ENCODE results near the gene NAGK.
A peak's percentile ranks its signal among the peaks of the same experiment; 100 is the strongest.

The NAGK gene

DNA sequence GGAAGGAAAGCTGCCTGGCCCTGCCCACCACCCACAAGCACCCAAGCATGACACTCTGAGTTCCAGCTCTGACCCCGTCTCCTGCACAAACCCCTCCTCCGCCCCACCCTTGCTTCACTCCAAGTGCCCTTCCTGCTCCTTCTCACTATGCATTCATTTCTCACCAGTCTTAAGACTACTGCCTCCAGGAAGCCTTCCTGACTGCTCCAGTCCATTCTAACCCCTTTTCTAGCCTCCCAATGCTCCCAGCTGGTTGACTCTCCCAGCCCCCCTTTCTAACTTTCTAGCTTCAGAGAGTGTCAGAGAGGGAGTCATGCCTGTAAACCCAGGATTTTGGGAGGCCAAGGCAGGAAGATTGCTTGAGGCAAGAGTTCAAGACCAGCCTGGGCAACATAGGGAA lies 8.2 kb upstream of the NAGK start:
- Histone ChIP-seq H3K79me1 (ENCODE audit: low read length) (peaks cover 4% of the 10 kb centered on the region), H2BK12ac (ENCODE audit: low read length) (no peak overlapping the region), H3K79me2 (ENCODE audit: control insufficient read depth, insufficient read depth, low read length, poor library complexity) (no peaks in the 10 kb centered on the region), H3K36me3 (ENCODE audit: control insufficient read depth in 1 of 2, insufficient read depth in 2 of 2, low read length in 2 of 2) (no peaks in the 10 kb centered on the region), H2AK5ac (ENCODE audit: low read length) (no peak overlapping the region), H3K23ac (ENCODE audit: low read length) (no peak overlapping the region), H4K8ac (ENCODE audit: low read depth, low read length) (no peak overlapping the region), H4K12ac (ENCODE audit: low read depth, low read length) (no peak overlapping the region), H3K4me1 (ENCODE audit: control insufficient read depth in 1 of 2, insufficient read depth in 2 of 2, low read length in 2 of 2) (peaks cover 3 to 8% of the 10 kb centered on the region in 2 experiments), H2BK120ac (ENCODE audit: insufficient read depth, low read length, poor library complexity) (no peak overlapping the region), H3K14ac (ENCODE audit: low read length) (no peak overlapping the region), H3K18ac (ENCODE audit: low read length) (no peak overlapping the region), H3K9ac (ENCODE audit: low read length) (no peak overlapping the region), H3K9me3 (ENCODE audit: insufficient read depth, low read depth, low read length) (no peaks in the 10 kb centered on the region), H4K91ac (ENCODE audit: low read depth, low read length) (no peak overlapping the region), H3K4me2 (ENCODE audit: low read length) (no peak overlapping the region), H3K4ac (ENCODE audit: low read depth, low read length) (no peak overlapping the region), H3K27ac (ENCODE audit: low read depth, low read length) (no peak overlapping the region), H2BK5ac (ENCODE audit: low read depth, low read length, poor library complexity) (no peak overlapping the region), H3K4me3 (ENCODE audit: low read depth, low read length) (no peak overlapping the region), H2AFZ (ENCODE audit: insufficient read depth, low read length, poor library complexity) (no peak overlapping the region), H3K27me3 (ENCODE audit: insufficient read depth, low read length) (no peaks in the 10 kb centered on the region)
- DNase-seq: no peak
- no CpG with 5 or more reads among the region's 2 CpGs for WGBS (ENCODE audit: extremely low coverage, insufficient coverage, insufficient read length)

DNA sequence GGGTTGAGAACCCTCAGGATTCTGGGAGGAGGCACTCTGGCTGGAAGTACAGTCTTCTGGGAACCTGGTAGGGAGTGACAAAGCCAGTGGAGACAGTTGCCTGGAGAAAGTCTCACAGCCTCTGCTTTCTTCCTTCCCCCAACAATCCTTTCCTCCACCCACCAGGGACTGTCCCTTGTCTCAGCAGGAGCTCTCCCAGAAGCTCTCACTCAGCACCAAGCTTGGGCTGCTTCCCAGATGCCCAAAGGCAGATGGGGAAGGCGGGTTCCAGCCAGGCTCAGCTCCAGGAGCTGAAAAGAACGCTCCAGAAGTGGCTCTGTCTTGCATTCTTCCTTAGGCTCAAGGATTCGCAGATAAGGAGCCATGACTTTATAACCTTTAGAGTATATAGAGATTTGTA lies 7.6 kb upstream of the NAGK start:
- peaks cover 4% of the 10 kb centered on the region for H3K79me1 ChIP-seq (ENCODE audit: low read length)
- H3K23ac ChIP-seq (ENCODE audit: low read length): no peak overlapping the region
- no peaks in the 10 kb centered on the region for H3K79me2 ChIP-seq (ENCODE audit: control insufficient read depth, insufficient read depth, low read length, poor library complexity)
- no peak overlapping the region for H2BK120ac ChIP-seq (ENCODE audit: insufficient read depth, low read length, poor library complexity)
- no peak overlapping the region for H3K18ac ChIP-seq (ENCODE audit: low read length)
- no peak overlapping the region for H3K27ac ChIP-seq (ENCODE audit: low read depth, low read length)
- no peak overlapping the region for H3K9ac ChIP-seq (ENCODE audit: low read length)
- H3K4ac ChIP-seq (ENCODE audit: low read depth, low read length): no peak overlapping the region
- WGBS (ENCODE audit: extremely low coverage, insufficient coverage, insufficient read length): no CpG with 5 or more reads among the region's 3 CpGs
- no peak overlapping the region for H2BK12ac ChIP-seq (ENCODE audit: low read length)
- DNase-seq: peak in 1 of 2 donors; percentile 53
- no peak overlapping the region for H2BK5ac ChIP-seq (ENCODE audit: low read depth, low read length, poor library complexity)
- no peaks in the 10 kb centered on the region for H3K36me3 ChIP-seq (ENCODE audit: control insufficient read depth in 1 of 2, insufficient read depth in 2 of 2, low read length in 2 of 2)
- H3K27me3 ChIP-seq (ENCODE audit: insufficient read depth, low read length): no peaks in the 10 kb centered on the region
- H4K8ac ChIP-seq (ENCODE audit: low read depth, low read length): no peak overlapping the region
- no peak overlapping the region for H3K14ac ChIP-seq (ENCODE audit: low read length)
- H4K91ac ChIP-seq (ENCODE audit: low read depth, low read length): no peak overlapping the region
- H3K4me3 ChIP-seq (ENCODE audit: low read depth, low read length): no peak overlapping the region
- H3K9me3 ChIP-seq (ENCODE audit: insufficient read depth, low read depth, low read length): no peaks in the 10 kb centered on the region
- no peak overlapping the region for H2AK5ac ChIP-seq (ENCODE audit: low read length)
- H3K4me1 ChIP-seq (ENCODE audit: control insufficient read depth in 1 of 2, insufficient read depth in 2 of 2, low read length in 2 of 2): peaks cover 3 to 8% of the 10 kb centered on the region in 2 experiments
- peak overlapping the region; percentile 9 for H2AFZ ChIP-seq (ENCODE audit: insufficient read depth, low read length, poor library complexity)
- no peak overlapping the region for H3K4me2 ChIP-seq (ENCODE audit: low read length)
- no peak overlapping the region for H4K12ac ChIP-seq (ENCODE audit: low read depth, low read length)

GRCh38 chr2:71063216-71063615 lies 5.2 kb upstream of the NAGK start:
- H2BK120ac ChIP-seq (ENCODE audit: insufficient read depth, low read length, poor library complexity): no peak overlapping the region
- no CpG with 5 or more reads among the region's 1 CpG for WGBS (ENCODE audit: extremely low coverage, insufficient coverage, insufficient read length)
- H2AK5ac ChIP-seq (ENCODE audit: low read length): no peak overlapping the region
- no peak overlapping the region for H4K91ac ChIP-seq (ENCODE audit: low read depth, low read length)
- no peak overlapping the region for H3K27ac ChIP-seq (ENCODE audit: low read depth, low read length)
- H4K8ac ChIP-seq (ENCODE audit: low read depth, low read length): no peak overlapping the region
- H2BK5ac ChIP-seq (ENCODE audit: low read depth, low read length, poor library complexity): no peak overlapping the region
- H3K4ac ChIP-seq (ENCODE audit: low read depth, low read length): no peak overlapping the region
- no peak overlapping the region for H3K14ac ChIP-seq (ENCODE audit: low read length)
- H2BK12ac ChIP-seq (ENCODE audit: low read length): no peak overlapping the region
- no peaks in the 10 kb centered on the region for H3K27me3 ChIP-seq (ENCODE audit: insufficient read depth, low read length)
- no peaks in the 10 kb centered on the region for H3K36me3 ChIP-seq (ENCODE audit: control insufficient read depth in 1 of 2, insufficient read depth in 2 of 2, low read length in 2 of 2)
- no peak overlapping the region for H3K23ac ChIP-seq (ENCODE audit: low read length)
- no peaks in the 10 kb centered on the region for H3K9me3 ChIP-seq (ENCODE audit: insufficient read depth, low read depth, low read length)
- peaks cover 11% of the 10 kb centered on the region for H3K79me1 ChIP-seq (ENCODE audit: low read length)
- H3K79me2 ChIP-seq (ENCODE audit: control insufficient read depth, insufficient read depth, low read length, poor library complexity): peaks cover 6% of the 10 kb centered on the region
- no peak overlapping the region for H3K4me3 ChIP-seq (ENCODE audit: low read depth, low read length)
- H3K4me1 ChIP-seq (ENCODE audit: control insufficient read depth in 1 of 2, insufficient read depth in 2 of 2, low read length in 2 of 2): peaks cover 6 to 11% of the 10 kb centered on the region in 2 experiments
- no peak for DNase-seq
- H3K18ac ChIP-seq (ENCODE audit: low read length): no peak overlapping the region
- peak overlapping the region; percentile 29 for H3K9ac ChIP-seq (ENCODE audit: low read length)
- no peak overlapping the region for H4K12ac ChIP-seq (ENCODE audit: low read depth, low read length)
- no peak overlapping the region for H2AFZ ChIP-seq (ENCODE audit: insufficient read depth, low read length, poor library complexity)
- no peak overlapping the region for H3K4me2 ChIP-seq (ENCODE audit: low read length)

DNA sequence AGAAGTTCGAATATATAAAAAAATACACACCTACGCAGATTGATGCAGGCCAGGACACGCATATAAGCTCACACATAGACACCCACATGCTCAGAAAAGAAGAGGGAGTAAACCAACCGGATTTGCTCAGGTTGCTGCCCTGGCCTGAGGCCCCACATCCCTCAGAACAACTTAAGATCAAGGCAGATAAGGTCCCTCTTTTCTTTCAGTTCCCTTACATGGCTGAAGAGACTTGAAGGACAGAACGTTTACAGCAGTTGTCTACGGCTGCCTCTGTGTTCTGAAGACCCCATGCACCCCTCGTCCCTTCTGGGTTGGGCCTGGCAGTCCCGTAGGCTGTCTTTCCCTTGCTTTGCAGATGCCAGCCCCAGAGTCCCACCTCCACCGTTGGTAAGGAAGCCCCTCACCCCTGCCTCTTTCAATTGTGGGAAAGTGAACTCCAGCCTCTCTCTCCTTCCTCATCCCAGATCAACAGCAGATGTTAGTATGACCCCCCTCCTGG lies 4.3 kb upstream of the NAGK start:
- Histone ChIP-seq H4K91ac (ENCODE audit: low read depth, low read length) (peak overlapping the region; percentile 80), H3K18ac (ENCODE audit: low read length) (peak overlapping the region; percentile 47), H4K12ac (ENCODE audit: low read depth, low read length) (no peak overlapping the region), H3K27me3 (ENCODE audit: insufficient read depth, low read length) (no peaks in the 10 kb centered on the region), H3K4me1 (ENCODE audit: control insufficient read depth in 1 of 2, insufficient read depth in 2 of 2, low read length in 2 of 2) (peaks cover 6 to 11% of the 10 kb centered on the region in 2 experiments), H2BK12ac (ENCODE audit: low read length) (peak overlapping the region; percentile 72), H2BK5ac (ENCODE audit: low read depth, low read length, poor library complexity) (no peak overlapping the region), H3K79me2 (ENCODE audit: control insufficient read depth, insufficient read depth, low read length, poor library complexity) (peaks cover 12% of the 10 kb centered on the region), H3K79me1 (ENCODE audit: low read length) (peaks cover 14% of the 10 kb centered on the region), H3K23ac (ENCODE audit: low read length) (no peak overlapping the region), H3K36me3 (ENCODE audit: control insufficient read depth in 1 of 2, insufficient read depth in 2 of 2, low read length in 2 of 2) (no peaks in the 10 kb centered on the region), H3K9me3 (ENCODE audit: insufficient read depth, low read depth, low read length) (no peaks in the 10 kb centered on the region), H3K9ac (ENCODE audit: low read length) (no peak overlapping the region), H3K4me2 (ENCODE audit: low read length) (no peak overlapping the region), H2AK5ac (ENCODE audit: low read length) (no peak overlapping the region), H2BK120ac (ENCODE audit: insufficient read depth, low read length, poor library complexity) (peak overlapping the region; percentile 85), H3K4ac (ENCODE audit: low read depth, low read length) (no peak overlapping the region), H2AFZ (ENCODE audit: insufficient read depth, low read length, poor library complexity) (peak overlapping the region; percentile 55), H3K27ac (ENCODE audit: low read depth, low read length) (peak overlapping the region; percentile 73), H3K14ac (ENCODE audit: low read length) (peak overlapping the region; percentile 56), H3K4me3 (ENCODE audit: low read depth, low read length) (no peak overlapping the region), H4K8ac (ENCODE audit: low read depth, low read length) (peak overlapping the region; percentile 42)
- DNase-seq: peak; percentile 78 to 91
- WGBS (ENCODE audit: extremely low coverage, insufficient coverage, insufficient read length): no CpG with 5 or more reads among the region's 9 CpGs

All from trophoblast cell (in vitro differentiated cells and primary cell).